ENCODE results near the gene MERTK. TPM values are rescaled to one million over a fixed set of nuclear protein-coding genes. Genes with fewer than 3 reads are reported as not detected.

Gene MERTK
- total RNA-seq, 6 experiments from 2014 or later = 10.6 to 18.3 (median 13.1) TPM

DNA sequence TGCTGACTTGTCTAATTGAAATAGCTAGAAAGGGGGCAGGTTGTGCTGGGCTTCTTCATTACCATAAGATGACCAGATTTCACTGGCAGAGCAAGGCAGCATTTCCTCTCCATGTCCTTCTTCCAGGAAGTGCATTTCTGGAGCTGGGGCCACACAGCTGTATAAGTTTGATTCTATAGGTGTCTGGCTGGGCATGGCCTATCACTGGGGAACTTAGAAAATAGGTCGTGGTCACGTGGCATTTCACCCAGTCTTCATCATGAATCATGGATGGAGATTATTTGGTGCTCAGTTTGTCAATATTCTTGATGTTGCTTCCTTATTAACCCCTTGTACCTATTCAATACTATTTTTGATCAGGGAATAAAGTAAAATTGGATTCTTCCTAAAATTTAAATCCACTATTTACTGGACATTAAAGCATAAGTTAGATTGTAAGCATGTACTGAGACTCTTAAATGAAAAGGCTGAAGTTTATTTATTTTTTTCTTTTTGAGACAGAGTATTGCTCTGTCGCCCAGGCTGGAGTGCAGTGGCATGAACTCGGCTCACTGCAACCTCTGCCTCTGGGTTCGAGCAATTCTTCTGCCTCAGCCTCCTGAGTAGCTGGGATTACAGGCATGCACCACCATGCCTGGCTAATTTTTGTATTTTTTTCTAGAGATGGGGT is 107.1 kb downstream of the MERTK start:
- no peak for ATAC-seq
- H3K4me3 ChIP-seq = no peak overlapping the region
- no peak overlapping the region for H3K27ac ChIP-seq
- H3K27me3 ChIP-seq = no peaks in the 10 kb centered on the region
- DNase-seq = no peak
- no peaks in the 10 kb centered on the region for H3K9me3 ChIP-seq
- H3K4me1 ChIP-seq = no peaks in the 10 kb centered on the region
- intact Hi-C loops (cut with DNase I) = no loop called here
- 81% methylated on average over 5 of the region's 5 CpGs for WGBS (ENCODE audit: insufficient coverage, low coverage, low lambda C conversion rate, missing lambda C conversion rate)
- peaks cover 0 to 51% (median 7%) of the 10 kb centered on the region in 4 donors for H3K36me3 ChIP-seq
- no peak for TF ChIP-seq CTCF (IDR thresholded peaks at IDR 0.05)
- TF ChIP-seq POLR2A (IDR thresholded peaks at IDR 0.05) = no peak

- intact Hi-C loops (cut with DNase I) = no loop called here
- Histone ChIP-seq H3K9me3 (no peaks in the 10 kb centered on the region), H3K4me3 (no peak overlapping the region), H3K27ac (no peak overlapping the region), H3K27me3 (no peaks in the 10 kb centered on the region), H3K4me1 (no peaks in the 10 kb centered on the region), H3K36me3 (peaks cover 0 to 56% (median 9%) of the 10 kb centered on the region in 4 donors)
- TF ChIP-seq CTCF (IDR thresholded peaks at IDR 0.05) (no peak), POLR2A (IDR thresholded peaks at IDR 0.05) (no peak)
- WGBS (ENCODE audit: insufficient coverage, low coverage, low lambda C conversion rate, missing lambda C conversion rate) = 53% methylated on average over 4 of the region's 4 CpGs
- DNase-seq (no peak), ATAC-seq (peak in 3 of 4 donors; percentile 24 to 30 (median 26))
Measured at GRCh38 chr2:112006076-112006410, 107.6 kb downstream of the MERTK start.

GRCh38 chr2:112007493-112007892 is 109.1 kb downstream of the MERTK start:
- H3K4me3 ChIP-seq = no peak overlapping the region
- H3K4me1 ChIP-seq = no peaks in the 10 kb centered on the region
- no peaks in the 10 kb centered on the region for H3K9me3 ChIP-seq
- ATAC-seq (no peak), DNase-seq (no peak)
- intact Hi-C loops (cut with DNase I) = no loop called here
- no peak overlapping the region for H3K27ac ChIP-seq
- peaks cover 0 to 60% (median 9%) of the 10 kb centered on the region in 4 donors for H3K36me3 ChIP-seq
- H3K27me3 ChIP-seq = no peaks in the 10 kb centered on the region
- TF ChIP-seq CTCF (IDR thresholded peaks at IDR 0.05) = no peak
- no peak for TF ChIP-seq POLR2A (IDR thresholded peaks at IDR 0.05)
- 63% methylated on average over 2 of the region's 2 CpGs for WGBS (ENCODE audit: insufficient coverage, low coverage, low lambda C conversion rate, missing lambda C conversion rate)

- Histone ChIP-seq H3K36me3 (peaks cover 0 to 57% (median 11%) of the 10 kb centered on the region in 4 donors), H3K27ac (no peak overlapping the region), H3K4me3 (no peak overlapping the region), H3K4me1 (no peaks in the 10 kb centered on the region), H3K9me3 (no peaks in the 10 kb centered on the region), H3K27me3 (no peaks in the 10 kb centered on the region)
- intact Hi-C loops (cut with DNase I) = no loop called here
- WGBS (ENCODE audit: insufficient coverage, low coverage, low lambda C conversion rate, missing lambda C conversion rate) = 78% methylated on average over 1 of the region's 2 CpGs
- ATAC-seq (no peak), DNase-seq (no peak)
- TF ChIP-seq POLR2A (IDR thresholded peaks at IDR 0.05) (no peak), CTCF (IDR thresholded peaks at IDR 0.05) (no peak)
Measured at GRCh38 chr2:112008910-112009485, 110.6 kb downstream of the MERTK start.

All from right lobe of liver (tissue), 6 donors.